Endothelial cell of umbilical vein (primary cell): ENCODE measurements around the gene ACBD6.

Source experiments
- CTCF ChIP-seq, 2 donors: IDR thresholded peaks; 1 replicate in 1 of 2; 2 replicates in 1 of 2; pipeline ENCODE4 v1.5.1; 2011; ENCODE audit warnings: low read length in 2 of 2, mild to moderate bottlenecking in 2 of 2, moderate library complexity in 2 of 2, control low read depth in 1 of 2, inconsistent platforms in 1 of 2, low read depth in 1 of 2; ENCODE audit not compliant: insufficient read depth in 1 of 2; ENCODE audit errors: extremely low read depth in 1 of 2
- POLR2A ChIP-seq: IDR thresholded peaks from 2 replicates; pipeline ENCODE4 v1.6.1; 2012; ENCODE audit warnings: low read depth, mild to moderate bottlenecking, control low read depth, low read length
- POLR2AphosphoS5 ChIP-seq: IDR thresholded peaks from 2 replicates; pipeline ENCODE4 v1.6.1; 2012; ENCODE audit warnings: low read depth, mild to moderate bottlenecking, control low read depth, low read length, moderate library complexity; ENCODE audit not compliant: insufficient read depth

- no peak for TF ChIP-seq POLR2A
- no peak for TF ChIP-seq CTCF (IDR thresholded peaks at IDR 0.05; ENCODE audit: extremely low read depth in 1 of 2, insufficient read depth in 1 of 2, low read depth in 1 of 2, low read length in 2 of 2)
- no peak for TF ChIP-seq POLR2AphosphoS5
Measured at GRCh38 chr1:180290265-180291001, 211.9 kb downstream of the ACBD6 start.
